Measurements from ENCODE around the gene CAGE1.
"Not testable (repeated sequence)": the region's sequence is repeated elsewhere in the genome, so short reads cannot be mapped to it uniquely, and the experiment has no call there.

Gene CAGE1

DNA sequence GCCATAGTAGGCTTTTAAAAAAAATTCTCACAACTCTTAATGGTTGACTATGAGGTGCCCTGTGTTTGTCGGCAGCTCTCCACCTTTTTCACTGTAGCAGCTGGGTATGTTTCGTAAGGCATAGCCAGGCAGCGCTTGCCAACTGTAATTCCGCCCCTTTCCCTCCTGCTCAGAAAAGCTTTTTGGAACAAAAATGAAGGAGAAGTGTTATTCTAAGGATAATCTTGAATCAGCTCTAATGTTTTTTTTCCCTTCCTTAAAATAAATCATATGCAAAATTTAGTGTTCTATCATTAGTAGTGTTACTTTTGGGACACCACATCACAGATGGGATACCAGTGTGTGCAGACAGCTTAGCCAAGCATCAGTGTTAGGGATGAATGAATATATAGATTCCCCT is 21.3 kb upstream of the CAGE1 start:
- no peak for DNase-seq

- no peak for DNase-seq
These were observed 20.2 kb upstream of the CAGE1 start for GRCh38 chr6:7409740-7410139.

DNA sequence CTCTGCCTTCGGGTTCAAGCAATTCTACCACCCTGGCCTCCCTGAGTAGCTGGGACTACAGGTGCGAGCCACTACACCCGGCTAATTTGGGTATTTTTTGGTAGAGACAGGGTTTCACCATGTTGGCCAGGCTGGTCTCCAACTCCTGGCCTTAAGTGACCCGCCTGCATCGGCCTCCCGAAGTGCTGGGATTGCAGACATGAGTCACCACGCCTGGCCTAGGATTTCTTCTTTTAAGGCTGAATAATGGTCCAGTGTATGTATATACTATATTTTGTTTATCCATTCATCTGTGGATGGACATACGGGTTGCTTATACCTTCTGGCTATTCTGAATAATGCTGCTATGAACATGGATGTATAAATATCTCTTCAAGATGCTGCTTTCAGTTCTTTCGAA is 17.2 kb upstream of the CAGE1 start:
- DNase-seq = no peak

GRCh38 chr6:7404546-7404945 is 15.0 kb upstream of the CAGE1 start:
- DNase-seq = no peak

DNA sequence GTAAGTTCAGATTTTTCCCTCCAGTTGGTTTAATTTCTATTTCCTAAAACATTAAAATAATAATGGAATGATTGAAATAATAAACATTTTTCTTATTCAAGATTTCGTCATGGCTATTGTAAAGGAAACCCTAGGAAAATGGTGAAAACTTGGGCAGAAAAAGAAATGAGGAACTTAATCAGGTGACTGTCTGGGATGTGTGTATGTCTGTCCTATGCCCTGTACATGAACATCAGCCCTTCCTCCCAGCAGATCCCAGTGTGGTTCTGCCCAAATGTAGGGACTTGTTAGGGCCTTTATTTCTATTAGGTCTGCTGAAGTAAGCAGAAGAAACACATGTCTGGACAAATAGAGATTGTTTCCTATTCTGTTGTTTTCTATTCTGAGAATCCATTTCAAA is 13.2 kb upstream of the CAGE1 start:
- DNase-seq = no peak

GRCh38 chr6:7401075-7401474 is 11.5 kb upstream of the CAGE1 start:
- DNase-seq = no peak

DNA sequence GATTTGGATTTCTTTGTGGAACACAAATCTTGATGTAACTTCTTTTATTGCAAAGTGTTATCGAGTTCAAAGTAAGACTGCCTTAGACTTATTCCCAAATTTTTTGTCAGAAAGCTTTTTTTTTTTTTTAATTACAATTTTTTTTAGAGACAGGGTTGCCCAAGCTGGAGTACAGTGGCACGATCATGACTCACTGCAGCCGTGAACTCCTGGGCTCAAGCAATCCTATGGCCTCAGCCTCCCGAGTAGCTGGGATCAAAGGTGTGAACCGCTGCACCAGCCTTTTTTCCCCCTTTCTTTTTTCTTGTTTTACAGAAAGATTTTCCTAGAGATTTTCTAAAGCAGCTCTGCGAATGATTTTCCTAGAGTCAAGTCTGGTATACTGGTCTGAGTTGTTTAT is 2.9 kb upstream of the CAGE1 start:
- no peak for DNase-seq

DNA sequence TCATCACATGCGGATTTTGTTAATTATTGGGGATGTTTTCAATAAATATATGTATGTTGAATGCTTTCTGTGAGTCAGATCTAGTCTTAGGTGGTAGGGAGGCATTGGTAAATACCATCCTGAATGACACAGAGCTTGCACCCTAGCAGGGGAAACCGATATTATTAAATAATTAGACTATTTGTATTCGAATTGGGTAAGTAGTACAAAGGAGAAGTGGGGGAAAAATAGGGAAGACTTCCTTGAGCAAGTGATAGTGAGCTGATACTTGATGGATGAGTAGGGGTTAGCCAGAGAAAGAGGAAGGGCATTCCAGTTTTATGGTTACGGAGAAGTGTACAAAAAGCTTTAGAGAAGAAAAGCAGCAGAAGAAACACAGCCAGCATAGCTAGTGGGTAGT is 1.6 kb upstream of the CAGE1 start:
- no peak for DNase-seq

GRCh38 chr6:7390226-7390878 is 810 bp upstream of the CAGE1 start:
- no peak for DNase-seq

DNA sequence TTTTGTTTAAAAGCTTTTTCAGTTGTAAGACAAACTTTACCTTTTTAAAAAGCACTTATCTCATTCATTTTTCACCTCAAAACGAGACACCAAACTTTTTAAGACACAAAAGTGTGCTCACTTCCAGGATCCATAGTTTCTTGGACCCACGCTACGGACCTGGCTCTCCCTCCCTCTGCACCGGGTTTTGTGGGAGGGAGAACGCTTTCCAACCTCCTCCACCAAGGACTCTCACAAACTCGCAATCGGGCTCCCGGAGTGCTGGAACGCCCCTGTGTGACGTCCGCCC is 436 bp downstream of the CAGE1 start:
- DNase-seq = no peak

GRCh38 chr6:7381092-7381491 is 8.4 kb downstream of the CAGE1 start:
- no peak for DNase-seq

GRCh38 chr6:7378740-7379139 is 10.8 kb downstream of the CAGE1 start:
- DNase-seq = no peak

- no peak for DNase-seq
These were observed 11.6 kb downstream of the CAGE1 start for GRCh38 chr6:7377961-7378360.

GRCh38 chr6:7373739-7374138 is 15.8 kb downstream of the CAGE1 start:
- DNase-seq = no peak

DNA sequence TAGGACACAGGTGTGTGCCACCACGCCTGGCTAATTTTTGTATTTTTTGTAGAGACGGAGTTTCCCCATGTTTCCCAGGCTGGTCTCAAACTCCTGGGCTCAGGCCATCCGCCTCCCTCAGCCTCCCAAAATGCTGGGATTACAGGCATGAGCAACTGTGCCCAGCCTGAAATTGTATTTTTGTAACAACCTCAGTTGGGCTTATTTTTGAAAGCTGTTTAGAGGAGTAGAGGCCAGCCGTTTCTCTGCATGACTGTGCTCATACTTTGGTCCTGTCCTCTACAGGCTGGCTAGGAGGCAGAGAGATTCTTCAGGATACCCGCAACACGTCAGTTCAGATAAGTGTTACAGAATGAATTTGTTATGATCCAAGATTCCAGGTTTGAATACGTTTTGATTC is 22.1 kb downstream of the CAGE1 start:
- no peak for DNase-seq

DNA sequence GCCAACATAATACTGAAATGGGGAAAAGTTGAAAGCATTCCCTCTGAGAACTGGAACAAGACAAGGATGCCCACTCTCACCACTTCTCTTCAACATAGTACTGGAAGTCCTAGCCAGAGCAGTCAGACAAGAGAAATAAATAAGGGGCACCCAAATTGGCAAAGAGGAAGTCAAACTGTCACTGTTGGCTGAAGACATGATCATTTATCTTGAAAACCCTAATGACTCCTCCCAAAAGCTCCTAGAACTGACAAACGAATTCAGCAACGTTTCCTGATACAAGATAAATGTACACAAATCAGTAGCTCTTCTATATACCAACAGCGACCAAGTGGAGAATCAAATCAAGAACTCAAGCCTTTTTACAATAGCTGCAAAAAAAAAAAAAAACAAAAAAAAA is 37.6 kb downstream of the CAGE1 start:
- not testable (repeated sequence) for DNase-seq

GRCh38 chr6:7350591-7350990 is 39.0 kb downstream of the CAGE1 start:
- DNase-seq = not testable (repeated sequence)

GRCh38 chr6:7347551-7347997 is 42.0 kb downstream of the CAGE1 start:
- not testable (repeated sequence) for DNase-seq

DNA sequence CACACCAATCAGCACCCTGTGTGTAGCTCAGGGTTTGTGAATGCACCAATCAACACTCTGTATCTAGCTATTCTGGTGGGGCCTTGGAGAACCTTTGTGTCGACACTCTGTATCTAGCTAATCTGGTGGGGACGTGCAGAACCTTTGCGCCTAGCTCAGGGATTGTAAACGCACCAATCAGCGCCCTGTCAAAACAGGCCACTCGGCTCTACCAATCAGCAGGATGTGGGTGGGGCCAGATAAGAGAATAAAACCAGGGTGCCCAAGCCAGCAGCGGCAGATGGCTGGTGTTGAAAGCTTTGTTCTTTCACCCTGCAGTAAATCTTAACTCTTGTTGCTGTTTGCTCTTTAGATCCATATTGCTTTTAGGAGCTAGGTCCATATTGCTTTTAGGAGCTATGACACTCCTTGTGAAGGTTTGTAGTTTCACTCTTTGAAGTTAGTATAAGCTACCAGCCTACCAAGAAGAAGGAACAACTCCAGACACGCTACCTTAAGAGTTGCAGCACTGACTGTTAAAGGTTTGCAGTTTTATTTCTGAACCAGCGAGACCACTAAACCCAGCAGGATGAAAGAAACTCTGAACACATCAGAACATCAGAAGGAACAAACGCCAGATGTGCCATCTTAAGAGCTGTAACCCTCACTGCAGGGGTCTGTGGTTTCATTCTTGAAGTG is 44.6 kb downstream of the CAGE1 start:
- DNase-seq = not testable (repeated sequence)

- no peak for DNase-seq
These were observed 45.7 kb downstream of the CAGE1 start for GRCh38 chr6:7343546-7344475.

DNA sequence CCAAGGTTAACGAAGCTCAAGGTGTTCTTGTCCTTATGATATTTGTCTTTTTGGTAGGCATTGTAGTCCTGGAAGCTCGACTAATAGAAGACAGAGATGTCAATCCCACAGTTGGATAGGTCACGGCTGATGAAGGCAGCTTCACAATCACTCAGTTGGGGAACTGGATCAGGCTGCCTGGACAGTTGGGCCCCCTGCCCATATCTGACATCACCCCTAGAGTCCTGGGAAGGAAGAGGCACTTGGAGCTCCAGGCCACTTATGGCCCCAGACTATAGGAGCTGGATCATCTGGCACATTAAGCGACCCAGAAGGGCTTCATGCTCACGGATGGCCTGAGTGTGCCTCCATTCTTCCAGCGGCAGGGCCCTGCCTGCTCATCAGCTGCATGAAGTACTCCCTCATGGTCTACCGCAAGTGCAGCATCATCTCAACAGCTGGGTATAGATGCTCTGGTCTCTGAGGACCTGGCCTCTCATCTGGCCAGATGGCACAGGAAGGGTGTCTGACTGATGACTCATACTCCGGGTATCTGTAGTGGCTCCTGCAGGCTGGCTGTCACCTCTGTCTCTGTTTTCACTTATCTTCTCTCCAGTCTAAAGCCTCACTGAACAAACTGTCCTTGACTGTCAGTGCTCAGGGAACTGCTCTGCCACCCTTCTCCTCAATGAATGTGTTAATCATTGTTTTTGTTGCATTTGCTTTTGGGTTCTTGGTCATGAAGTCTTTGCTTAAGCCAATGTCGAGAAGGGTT is 47.4 kb downstream of the CAGE1 start:
- no peak for DNase-seq

- DNase-seq = no peak
These were observed 48.3 kb downstream of the CAGE1 start for GRCh38 chr6:7341271-7341670.
